GM18868 (cell line): ENCODE measurements around the gene NKD2.

Experiments used
- ATAC-seq: cut with Tn5 transposase; IDR thresholded peaks from one replicate; pipeline ENCODE4 v1.9.1; 2021; ENCODE audit warnings: mild to moderate bottlenecking, moderate library complexity; ENCODE audit not compliant: unreplicated experiment

Gene NKD2

DNA sequence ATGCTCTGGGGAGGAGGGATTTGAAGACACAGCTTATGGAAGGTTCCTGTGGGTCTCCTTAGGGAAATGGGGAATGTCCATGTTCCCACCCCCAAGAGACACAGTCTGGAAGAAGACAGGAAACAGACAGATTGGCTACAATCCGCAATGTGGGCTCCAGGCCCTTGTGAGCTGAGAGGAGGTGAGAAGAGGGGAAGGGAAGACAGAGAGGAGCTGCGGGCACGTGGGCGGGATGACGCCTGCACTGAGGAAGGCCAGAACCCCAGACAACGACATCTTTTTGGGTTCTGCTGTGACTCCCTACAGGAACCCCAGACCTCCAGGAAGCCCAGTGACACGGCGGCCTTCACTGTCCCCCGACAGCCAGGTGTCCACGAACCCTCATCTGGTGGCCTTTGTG is 29.9 kb upstream of the NKD2 start:
- ATAC-seq = no peak

DNA sequence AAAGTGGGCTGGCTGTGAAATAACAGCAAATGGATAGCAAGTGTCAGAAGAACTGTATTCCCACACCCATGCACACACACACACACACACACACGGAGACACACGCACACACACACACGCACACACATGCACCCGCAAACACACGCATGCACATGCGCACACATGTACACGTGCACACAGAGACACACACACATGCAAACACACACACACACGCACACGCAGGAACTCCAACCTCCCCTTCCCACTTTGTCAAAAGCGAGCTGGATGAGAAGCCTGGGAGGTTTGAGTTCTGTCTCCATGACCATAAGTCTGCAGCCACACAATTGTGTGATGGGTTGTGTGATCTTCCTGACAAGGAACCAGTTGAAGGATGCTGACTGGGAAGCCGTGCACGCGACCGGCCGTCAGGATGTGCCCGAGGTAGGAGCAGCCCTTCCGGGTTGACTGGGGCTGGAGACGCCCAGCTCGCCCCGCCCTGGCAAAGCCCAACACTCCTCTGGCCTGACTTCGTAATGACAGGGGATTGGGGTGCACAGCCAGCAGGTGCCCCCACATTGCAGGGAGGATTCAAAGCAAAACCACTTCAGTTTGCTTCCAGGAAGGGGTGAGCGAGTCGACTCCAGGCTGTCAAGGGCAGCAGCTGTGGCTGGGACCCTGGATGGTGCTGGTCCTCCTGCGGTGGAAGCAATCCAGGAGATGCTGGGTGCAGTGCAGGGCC is 29.3 kb upstream of the NKD2 start:
- no peak for ATAC-seq

DNA sequence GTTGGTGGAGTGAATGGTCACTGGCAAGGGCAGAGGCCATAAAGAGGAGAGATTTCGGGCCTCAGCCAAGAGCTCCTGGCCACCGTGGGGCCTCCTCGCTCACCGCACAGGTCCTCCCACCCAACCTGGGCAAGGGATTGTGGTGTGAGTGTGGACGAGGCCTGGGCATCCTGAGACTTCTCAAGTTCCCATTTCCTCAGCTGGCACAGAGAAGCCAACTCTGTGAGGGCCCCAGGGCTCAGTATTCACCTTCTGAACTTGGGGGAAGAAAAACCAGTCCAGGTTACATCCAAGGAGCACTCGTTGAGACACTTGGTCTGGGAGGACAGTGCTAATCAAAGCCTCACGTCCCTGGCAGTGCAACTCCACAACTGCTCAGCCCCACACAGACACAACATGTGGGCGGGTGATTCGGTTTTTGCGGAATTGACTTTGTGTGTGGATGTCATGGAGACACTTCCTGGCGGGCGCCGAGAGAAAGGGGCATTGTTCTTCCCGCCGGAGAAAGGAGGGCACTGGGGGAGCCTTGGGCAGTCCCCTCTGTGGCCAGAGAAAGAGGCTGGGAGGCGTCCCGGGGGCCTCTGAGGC is 28.5 kb upstream of the NKD2 start:
- no peak for ATAC-seq

DNA sequence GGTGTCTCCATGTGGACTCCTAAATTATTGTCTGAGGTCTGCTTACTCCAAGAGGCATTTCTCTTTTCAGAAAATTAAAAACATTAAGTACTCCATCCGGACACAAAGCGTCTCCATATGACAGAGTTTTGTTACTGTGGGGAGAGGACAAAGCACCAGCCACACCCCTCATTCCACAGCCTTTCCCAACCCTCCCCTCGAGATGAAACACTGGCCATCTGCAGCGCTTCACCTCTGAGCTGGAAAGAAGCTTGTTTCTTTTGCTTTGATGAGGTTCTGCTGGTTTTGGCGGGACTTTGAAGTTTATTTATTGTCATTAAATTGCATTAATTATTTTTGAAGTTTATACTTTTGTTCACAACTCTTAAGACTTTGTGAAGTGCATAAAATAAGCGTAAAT is 27.6 kb upstream of the NKD2 start:
- no peak for ATAC-seq

DNA sequence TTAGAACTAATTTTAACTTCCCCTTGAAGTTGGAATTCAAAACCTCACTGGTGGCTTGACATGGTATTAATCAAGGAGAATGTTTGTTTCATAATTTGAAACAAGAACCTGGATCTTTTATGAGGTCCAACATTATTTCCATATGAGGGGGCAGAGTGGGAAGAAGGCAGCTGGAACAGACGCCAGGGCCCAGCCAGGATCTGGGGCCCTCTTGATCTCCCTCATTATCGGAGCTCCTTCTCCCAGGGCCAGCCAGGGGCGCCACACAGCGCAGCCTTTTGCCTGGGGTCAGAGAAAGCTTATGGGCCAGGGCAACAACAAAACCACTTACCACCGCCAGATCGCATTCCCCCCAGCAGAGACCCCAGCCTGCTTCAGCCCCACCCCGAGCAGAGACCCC is 27.1 kb upstream of the NKD2 start:
- no peak for ATAC-seq

DNA sequence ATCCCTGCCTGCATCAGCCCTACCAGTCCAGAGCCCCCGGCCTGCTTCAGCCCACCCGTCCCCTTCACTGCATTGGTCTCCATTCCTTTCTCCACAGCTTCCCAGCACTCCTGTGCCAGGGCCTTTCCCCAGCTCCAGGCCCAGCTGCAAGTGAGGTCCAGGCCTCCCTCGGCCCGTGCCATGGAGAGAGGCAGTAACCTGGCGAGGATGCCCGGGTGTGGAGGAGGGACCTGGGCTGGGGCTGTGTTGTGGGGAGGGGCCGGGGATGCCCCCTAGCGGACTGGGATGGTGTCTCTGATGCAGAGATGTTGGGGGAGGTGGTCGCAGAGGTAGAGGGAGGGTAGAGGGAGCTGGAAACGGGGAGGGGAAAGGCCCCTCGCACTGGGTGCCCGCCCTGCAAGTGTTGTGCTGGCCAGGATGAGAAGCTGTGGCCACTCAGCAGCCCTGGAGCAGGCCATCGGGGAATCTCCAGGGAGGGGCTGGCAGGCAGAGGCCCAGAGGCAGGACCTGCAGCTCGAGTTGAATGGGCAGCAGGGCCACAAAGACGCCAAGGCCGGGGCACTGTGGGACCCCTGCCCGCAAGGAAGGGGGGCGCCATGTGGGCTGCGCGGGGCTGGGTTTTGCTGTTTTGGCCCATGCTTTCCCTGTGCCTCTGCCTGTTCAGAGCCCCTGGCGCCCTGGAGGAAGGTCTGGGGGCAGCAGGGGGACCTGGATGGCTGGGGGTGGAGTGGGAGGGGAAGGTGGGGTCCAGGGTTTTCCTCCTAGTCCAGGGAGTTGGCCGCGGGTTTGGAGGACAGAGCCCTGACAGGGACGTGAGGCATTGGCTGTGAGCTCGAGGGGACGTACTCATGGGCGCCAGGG is 26.0 kb upstream of the NKD2 start:
- no peak for ATAC-seq

DNA sequence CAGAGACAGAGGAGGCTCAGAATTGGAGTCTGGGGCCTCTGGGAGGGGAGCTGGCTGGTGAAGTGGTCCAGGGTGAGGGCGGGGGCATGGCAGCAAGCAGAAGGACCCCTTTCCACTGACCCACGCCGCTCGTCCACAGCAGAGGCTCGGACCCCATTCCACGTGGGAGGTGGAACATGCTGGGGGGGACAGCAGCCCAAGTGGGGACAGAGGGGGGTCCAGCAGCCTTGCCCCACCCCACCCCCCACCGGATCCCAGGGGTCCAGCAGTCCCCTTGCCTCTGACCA is 25.4 kb upstream of the NKD2 start:
- ATAC-seq = no peak

DNA sequence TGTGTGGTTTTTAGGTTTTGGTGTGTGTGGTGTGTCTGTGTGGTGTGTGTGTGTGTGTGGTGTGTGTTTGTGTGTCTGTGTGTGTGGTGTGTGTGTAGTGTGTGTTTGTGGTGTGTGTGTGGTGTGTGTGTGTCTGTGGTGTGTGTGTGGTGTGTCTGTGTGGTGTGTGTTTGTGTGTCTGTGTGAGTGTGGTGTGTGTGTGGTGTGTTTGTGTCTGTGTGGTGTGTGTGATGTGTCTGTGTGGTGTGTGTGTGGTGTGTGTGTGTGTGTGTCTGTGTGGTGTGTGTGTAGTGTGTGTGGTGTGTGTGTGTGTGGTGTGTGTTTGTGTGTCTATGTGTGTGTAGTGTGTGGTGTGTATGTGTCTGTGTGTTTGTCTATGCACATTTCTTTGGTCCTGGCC is 25.0 kb upstream of the NKD2 start:
- no peak for ATAC-seq

DNA sequence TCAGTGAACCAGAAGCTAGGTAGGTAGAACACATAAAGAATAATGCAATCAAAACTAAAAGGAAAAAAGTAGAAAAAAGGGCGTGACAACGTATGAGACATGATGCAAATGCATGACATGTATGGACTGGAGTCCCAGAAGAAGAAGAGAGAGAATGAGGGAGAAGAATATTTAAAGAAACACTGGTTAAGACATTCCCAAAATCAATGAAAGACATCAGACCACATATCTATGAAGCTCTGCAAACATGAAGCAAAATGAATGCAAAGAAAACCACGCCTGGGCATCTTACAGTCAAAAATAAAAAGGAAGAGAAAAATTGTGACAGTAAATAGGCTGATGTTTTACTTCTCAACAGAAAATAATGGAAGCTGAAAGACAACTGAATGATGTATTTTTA is 23.8 kb upstream of the NKD2 start:
- ATAC-seq = no peak

DNA sequence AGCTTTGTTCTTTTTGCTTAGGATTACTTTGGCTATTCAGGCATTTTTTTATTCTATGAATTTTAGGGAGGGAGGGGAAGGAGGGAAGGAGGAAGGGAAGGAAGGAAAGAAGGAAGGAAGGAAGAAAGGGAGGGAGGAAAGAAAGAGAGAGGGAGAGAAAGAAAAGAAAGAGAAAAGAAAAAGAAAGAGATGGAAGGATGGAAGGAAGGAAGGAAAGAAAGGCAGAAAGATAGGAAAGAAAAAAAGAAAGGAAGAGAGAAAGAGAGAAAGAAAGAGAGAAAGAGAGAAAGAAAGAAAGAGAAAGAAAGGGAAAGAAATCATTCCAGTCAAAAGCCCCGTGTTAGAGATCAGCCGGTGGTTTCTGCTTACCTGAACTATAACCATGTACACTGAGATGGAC is 20.8 kb upstream of the NKD2 start:
- ATAC-seq = no peak

DNA sequence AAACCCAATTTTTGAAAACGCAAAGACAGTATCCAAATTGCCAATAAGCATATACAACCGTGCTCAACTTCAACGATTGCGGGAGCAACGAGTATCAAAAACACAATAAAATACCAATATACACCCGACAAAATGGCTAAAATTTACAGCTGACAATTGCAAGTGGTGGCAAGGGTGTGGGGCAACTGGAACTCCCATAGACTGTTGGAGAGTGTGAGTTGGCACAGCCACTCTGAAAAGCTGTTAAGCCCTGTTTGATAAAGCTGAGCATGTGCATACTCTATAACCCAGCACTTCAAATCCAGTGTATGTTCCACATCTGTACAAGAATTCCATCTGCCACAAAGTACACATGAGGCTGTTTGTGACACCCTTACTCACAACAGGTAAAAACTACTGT is 20.3 kb upstream of the NKD2 start:
- no peak for ATAC-seq

DNA sequence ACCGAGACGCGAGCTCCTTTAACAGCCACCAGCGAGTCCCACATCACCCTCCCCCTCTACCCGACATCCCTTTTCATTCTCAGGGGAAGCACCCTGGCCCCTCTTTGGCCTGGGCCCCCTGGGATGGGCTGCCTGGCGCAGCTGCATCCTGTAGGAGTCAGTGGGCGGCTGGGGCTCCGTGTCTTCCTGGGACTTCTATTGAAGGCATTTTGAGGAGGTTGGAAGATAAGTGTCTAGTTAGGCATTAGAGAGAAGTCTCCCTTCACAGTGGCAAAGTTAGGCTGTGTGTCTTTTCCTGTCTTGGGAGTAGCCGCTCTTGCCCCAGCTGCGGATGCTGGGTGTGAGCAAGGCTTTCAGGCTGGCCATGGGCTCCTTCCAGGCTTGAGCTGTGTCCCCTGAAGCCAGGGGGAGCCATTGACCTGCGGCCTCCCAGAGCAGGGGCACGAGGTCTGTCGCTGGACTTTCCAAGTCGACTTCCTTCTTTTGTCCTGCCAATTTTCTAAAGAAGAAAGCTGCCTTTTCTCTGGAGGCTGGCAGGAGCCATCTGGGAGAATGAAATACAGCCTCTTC is 18.6 kb upstream of the NKD2 start:
- no peak for ATAC-seq

DNA sequence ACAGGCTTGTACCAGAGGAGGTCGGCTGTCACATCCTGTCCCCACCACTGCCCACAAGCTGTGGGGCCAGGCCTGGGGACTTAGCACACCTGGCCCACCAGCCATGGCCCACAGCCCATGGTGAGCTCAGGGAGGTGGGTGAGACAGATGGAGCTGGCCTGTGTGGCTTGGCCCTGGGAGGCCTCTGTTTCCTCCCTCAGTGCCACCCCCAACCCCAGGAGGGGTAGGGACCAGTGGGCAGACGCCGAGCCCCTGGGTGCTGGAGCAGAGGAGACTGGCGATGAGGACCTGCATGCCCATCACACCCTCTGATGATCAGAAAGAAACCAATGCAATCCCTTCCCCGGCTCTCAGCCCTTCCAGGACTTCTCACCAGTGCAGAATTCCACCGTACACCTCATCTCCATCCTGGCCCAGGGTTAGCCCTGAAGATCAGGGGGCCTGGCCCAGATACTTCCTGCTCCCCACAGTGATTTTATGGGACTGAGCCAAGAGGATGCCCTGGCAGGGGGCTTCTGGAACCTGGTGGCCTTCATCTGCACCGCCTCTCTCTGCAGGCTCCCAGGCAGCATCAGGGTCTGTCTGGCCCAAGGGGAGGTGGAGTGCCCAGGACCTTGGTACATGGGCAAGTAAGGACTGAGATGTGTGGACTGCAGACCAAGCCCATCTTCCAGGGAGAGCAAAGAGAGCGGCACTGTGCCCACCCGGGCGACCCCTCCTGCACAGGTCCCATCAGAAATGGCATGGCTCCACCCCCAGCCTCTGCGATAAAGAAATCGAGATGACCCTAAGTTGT is 16.9 kb upstream of the NKD2 start:
- ATAC-seq = no peak

DNA sequence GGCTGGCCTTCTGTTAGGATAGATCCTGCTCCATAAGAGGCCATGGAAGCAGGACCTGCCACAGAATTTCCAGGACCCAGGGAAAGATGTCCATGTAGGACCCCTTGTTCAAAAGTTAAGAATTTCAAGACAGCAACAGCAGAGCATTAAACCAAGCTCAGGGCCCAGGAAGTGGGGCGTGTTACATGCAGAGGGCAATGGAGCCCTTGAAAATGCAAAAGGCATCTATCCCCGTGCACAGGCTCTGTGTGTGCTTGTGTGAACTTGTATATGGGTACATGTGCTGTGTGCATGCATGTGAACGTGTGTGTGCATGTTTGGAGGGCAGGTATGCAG is 14.4 kb upstream of the NKD2 start:
- ATAC-seq = no peak

DNA sequence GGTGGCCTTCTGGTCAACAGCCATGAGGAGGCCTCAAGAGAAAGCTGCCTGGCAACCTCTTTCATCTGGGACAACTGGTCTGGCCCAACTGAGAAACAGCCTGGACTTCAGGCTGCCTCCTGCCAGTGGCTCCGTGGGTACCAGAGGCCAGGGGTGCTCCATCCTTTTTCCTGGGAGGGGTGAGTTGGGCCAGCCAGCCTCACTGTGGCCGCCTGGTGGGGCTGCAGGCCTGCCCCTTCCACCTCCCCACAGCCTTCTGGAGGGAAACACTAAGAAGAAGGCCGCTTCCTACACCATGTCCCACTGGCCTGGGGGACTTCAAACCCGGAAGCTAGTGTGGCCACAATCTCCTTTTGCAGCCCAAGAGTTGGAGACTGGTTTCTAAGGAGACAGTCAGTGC is 13.8 kb upstream of the NKD2 start:
- ATAC-seq = no peak

DNA sequence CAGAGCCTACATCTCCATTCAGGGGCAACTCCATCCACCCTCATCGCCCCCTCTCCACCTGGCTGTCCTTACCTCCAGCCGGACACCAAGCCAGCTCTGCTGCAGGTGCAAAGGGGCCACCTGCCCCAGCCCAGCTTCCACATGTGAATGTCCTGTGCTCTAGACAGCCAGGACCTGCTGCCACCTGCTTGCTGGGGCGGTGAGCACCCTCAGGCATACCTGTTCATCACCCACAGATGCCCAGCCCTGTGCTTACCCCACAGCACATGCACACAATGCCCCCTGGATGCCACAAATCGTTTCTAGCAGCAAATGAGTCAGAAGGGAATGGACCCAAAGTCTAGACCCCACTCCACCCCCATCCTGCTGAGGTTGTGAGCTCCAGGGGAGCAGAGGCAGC is 13.3 kb upstream of the NKD2 start:
- no peak for ATAC-seq

DNA sequence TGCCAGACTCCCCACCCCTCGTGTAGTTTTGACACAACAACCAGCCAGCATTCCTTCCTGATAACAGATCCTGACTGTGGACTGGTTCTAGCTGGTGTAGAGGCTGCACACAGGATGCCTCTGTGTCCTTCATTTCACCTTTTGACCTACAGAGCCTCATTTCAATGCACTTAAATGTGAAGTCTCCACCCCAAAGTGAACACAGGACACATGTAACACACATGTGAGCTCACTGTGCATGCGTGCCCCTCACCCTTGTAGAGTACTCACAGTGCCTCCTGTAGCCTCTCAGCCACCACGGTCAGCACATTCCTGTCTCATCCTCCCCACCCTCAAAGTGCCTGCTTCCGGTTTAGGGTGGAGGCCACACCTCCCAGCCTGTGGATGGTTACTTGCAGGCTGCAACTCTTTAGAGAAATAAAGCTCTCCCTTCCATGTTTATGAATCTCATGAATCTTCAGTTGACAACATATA is 11.6 kb upstream of the NKD2 start:
- ATAC-seq = no peak

DNA sequence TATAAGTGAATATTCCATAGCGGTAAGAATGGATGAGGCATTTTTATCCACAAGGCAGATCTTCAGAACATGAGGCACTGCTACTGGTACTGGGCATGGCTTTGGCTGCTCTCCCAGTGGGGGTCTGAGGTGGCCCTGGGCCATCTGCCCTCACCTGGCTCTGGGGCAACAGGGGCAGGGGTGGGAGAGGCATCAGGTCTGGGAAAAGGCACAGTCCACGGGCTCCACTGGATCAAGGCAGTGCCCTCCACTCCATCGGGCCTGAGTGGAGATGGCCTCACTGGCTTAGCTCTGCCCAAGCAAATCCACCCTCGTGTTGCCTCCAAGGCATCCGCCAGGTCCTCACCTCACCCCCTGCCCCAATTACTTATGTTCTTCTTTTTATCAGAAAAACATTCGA is 10.9 kb upstream of the NKD2 start:
- ATAC-seq = no peak

DNA sequence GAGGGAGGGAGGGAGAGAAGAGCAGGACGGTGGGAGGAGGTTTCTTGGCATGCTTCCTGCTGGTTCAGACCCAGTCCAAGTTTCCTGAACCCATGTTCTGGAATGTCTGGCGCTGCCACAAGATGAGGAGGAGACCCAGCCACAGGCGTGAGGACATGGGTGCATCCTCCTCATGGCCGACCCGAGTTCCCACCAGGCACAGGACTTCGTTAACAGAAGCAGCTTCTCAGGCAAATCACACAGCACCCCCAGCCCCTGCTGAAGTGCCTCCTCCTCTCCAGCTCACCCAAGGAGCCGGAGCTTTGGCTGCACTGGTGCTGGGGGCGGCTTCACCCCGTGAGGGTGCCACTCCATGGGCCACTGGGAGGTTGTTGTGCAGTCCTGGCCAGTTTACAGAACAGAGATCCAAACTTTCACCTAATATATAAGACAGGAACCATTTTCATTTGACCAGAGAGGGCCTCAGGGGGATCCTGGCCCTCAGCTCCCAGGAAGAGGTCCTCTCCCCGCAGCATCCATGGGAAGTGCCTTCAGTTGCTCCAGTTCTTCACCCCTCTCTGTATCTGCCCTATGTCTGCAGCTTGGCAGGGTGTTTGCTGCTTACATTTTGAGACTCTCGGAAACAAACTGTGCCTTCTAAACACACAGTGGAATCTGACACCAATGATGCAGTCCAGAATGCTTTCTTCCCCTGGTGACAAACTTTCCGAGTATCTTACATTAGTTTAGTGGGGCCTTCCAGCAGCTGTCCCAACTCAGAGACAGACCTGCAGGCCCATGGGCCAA is 10.2 kb upstream of the NKD2 start:
- no peak for ATAC-seq

DNA sequence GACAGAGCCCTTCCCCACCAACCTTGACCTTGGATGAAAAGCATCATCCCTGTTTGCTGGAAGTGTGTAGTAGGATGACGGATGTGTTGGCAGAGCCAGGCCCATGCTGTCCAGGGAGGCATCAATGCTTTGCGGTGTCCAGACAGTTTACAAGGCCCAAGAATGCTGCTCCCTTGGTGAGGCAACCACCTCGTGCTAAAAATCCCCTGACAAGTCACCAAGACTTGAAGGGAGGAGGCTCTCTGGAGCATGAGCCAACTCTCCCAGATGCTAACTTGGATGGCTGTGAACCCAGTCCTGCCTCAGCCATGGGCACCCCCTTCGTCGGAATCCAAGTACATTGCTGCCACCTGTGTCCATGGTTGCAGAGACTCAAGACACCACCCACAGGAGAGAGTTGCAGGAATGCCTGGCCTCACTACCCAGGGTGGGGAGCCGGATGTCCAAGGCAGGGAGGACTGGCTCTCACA is 9.5 kb upstream of the NKD2 start:
- ATAC-seq = no peak
